DMS 273 (cell line): ENCODE data around the gene SOWAHC.
"Not testable (repeated sequence)": the region's sequence is repeated elsewhere in the genome, so short reads cannot be mapped to it uniquely, and the experiment has no call there.

Source experiments
- DNase-seq: peaks from one replicate; lab custom pipeline; 2025; ENCODE audit not compliant: unreplicated experiment; lab: John Stamatoyannopoulos, UW

SOWAHC gene

GRCh38 chr2:109613922-109614714 is at the start of gene SOWAHC, which contains the start of gene SEPTIN10:
Gene SOWAHC (plus strand): TSS chr2:109614364. CDS start chr2:109614490, 126 bp downstream.
Gene SEPTIN10 (minus strand): TSS chr2:109613966. CDS start chr2:109613827, 139 bp downstream.
- peak; percentile 99 for DNase-seq

- DNase-seq = no peak
Measured at GRCh38 chr2:109575373-109575772, 38.8 kb upstream of the SOWAHC start.

GRCh38 chr2:109577630-109578029 is 36.5 kb upstream of the SOWAHC start:
- DNase-seq = not testable (repeated sequence)

GRCh38 chr2:109582928-109583895 is 31.0 kb upstream of the SOWAHC start:
- DNase-seq = no peak

- DNase-seq = no peak
Measured at GRCh38 chr2:109586687-109587086, 27.5 kb upstream of the SOWAHC start.

GRCh38 chr2:109591206-109591605 is 23.0 kb upstream of the SOWAHC start:
- DNase-seq = no peak

GRCh38 chr2:109592905-109593304 is 21.3 kb upstream of the SOWAHC start:
- DNase-seq = no peak

- peak; percentile 30 for DNase-seq
Measured at GRCh38 chr2:109594246-109594885, 19.8 kb upstream of the SOWAHC start.

- DNase-seq = no peak
Measured at GRCh38 chr2:109595644-109596043, 18.5 kb upstream of the SOWAHC start.

- no peak for DNase-seq
Measured at GRCh38 chr2:109597283-109597682, 16.9 kb upstream of the SOWAHC start.

- peak; percentile 8 for DNase-seq
Measured at GRCh38 chr2:109601783-109602182, 12.4 kb upstream of the SOWAHC start.

GRCh38 chr2:109602617-109603188 is 11.5 kb upstream of the SOWAHC start:
- no peak for DNase-seq

GRCh38 chr2:109604597-109604996 is 9.6 kb upstream of the SOWAHC start:
- no peak for DNase-seq

GRCh38 chr2:109607766-109608165 is 6.4 kb upstream of the SOWAHC start:
- no peak for DNase-seq

- DNase-seq = no peak
Measured at GRCh38 chr2:109609352-109610024, 4.7 kb upstream of the SOWAHC start.

GRCh38 chr2:109611467-109612095 is 2.6 kb upstream of the SOWAHC start:
- DNase-seq = peak; percentile 56

- DNase-seq = peak; percentile 78
Measured at GRCh38 chr2:109613081-109613921, 863 bp upstream of the SOWAHC start.

- peak; percentile 86 for DNase-seq
Measured at GRCh38 chr2:109614715-109615636, 812 bp downstream of the SOWAHC start.
